ENCODE data around the gene HEXB. TPM values are rescaled to one million over a fixed set of nuclear protein-coding genes. Genes with fewer than 3 reads are reported as not detected.
"Not testable (repeated sequence)": the region's sequence is repeated elsewhere in the genome, so short reads cannot be mapped to it uniquely, and the experiment has no call there.

HEXB gene
- total RNA-seq, 1 experiment from 2014 or later = 662 TPM

- in situ Hi-C loops (cut with HindIII; ENCODE audit: low sequenced_read_pairs) = no loop called here
- peak; percentile 24 for DNase-seq (ENCODE audit: low spot score)
Measured at GRCh38 chr5:74686962-74687751, 2.1 kb downstream of the HEXB start.

GRCh38 chr5:74693191-74693590, 8.2 kb downstream of the HEXB start:
- in situ Hi-C loops (cut with HindIII; ENCODE audit: low sequenced_read_pairs) = no loop called here
- DNase-seq (ENCODE audit: low spot score) = no peak

GRCh38 chr5:74717596-74717995, 32.6 kb downstream of the HEXB start:
- no peak for DNase-seq (ENCODE audit: low spot score)
- in situ Hi-C loops (cut with HindIII; ENCODE audit: low sequenced_read_pairs) = no loop called here

GRCh38 chr5:74722271-74722670, 37.2 kb downstream of the HEXB start:
- DNase-seq (ENCODE audit: low spot score) = no peak
- in situ Hi-C loops (cut with HindIII; ENCODE audit: low sequenced_read_pairs) = no loop called here

- DNase-seq (ENCODE audit: low spot score) = no peak
- in situ Hi-C loops (cut with HindIII; ENCODE audit: low sequenced_read_pairs) = no loop called here
Measured at GRCh38 chr5:74725331-74725730, 40.3 kb downstream of the HEXB start.

GRCh38 chr5:74736759-74737158, 51.7 kb downstream of the HEXB start:
- peak; percentile 10 for DNase-seq (ENCODE audit: low spot score)
- in situ Hi-C loops (cut with HindIII; ENCODE audit: low sequenced_read_pairs) = no loop called here

GRCh38 chr5:74738406-74738805, 53.4 kb downstream of the HEXB start:
- in situ Hi-C loops (cut with HindIII; ENCODE audit: low sequenced_read_pairs) = no loop called here
- DNase-seq (ENCODE audit: low spot score) = no peak

GRCh38 chr5:74748742-74749141, 63.7 kb downstream of the HEXB start:
- in situ Hi-C loops (cut with HindIII; ENCODE audit: low sequenced_read_pairs); DNase-seq (ENCODE audit: low spot score): not testable (repeated sequence)

GRCh38 chr5:74761241-74761640, 76.2 kb downstream of the HEXB start:
- in situ Hi-C loops (cut with HindIII; ENCODE audit: low sequenced_read_pairs) = no loop called here
- no peak for DNase-seq (ENCODE audit: low spot score)

GRCh38 chr5:74762599-74762998, 77.6 kb downstream of the HEXB start:
- in situ Hi-C loops (cut with HindIII; ENCODE audit: low sequenced_read_pairs) = no loop called here
- no peak for DNase-seq (ENCODE audit: low spot score)

- DNase-seq (ENCODE audit: low spot score) = no peak
- in situ Hi-C loops (cut with HindIII; ENCODE audit: low sequenced_read_pairs) = no loop called here
Measured at GRCh38 chr5:74763504-74763903, 78.5 kb downstream of the HEXB start.

- in situ Hi-C loops (cut with HindIII; ENCODE audit: low sequenced_read_pairs) = no loop called here
- DNase-seq (ENCODE audit: low spot score) = no peak
Measured at GRCh38 chr5:74765201-74765600, 80.2 kb downstream of the HEXB start.

GRCh38 chr5:74765929-74766328, 80.9 kb downstream of the HEXB start:
- in situ Hi-C loops (cut with HindIII; ENCODE audit: low sequenced_read_pairs) = no loop called here
- no peak for DNase-seq (ENCODE audit: low spot score)

- DNase-seq (ENCODE audit: low spot score) = peak; percentile 18
Measured at GRCh38 chr5:74766418-74766848, 81.4 kb downstream of the HEXB start.

GRCh38 chr5:74766849-74767578, 82.0 kb downstream of the HEXB start, which contains the start of the genes GFM2 and NSA2:
Gene GFM2 (minus strand): TSS chr5:74767117. CDS start chr5:74763742, 3,375 bp downstream.
Gene NSA2 (plus strand): TSS chr5:74767249. CDS start chr5:74767361, 112 bp downstream.
- in situ Hi-C loops (cut with HindIII; ENCODE audit: low sequenced_read_pairs) = no loop called here
- DNase-seq (ENCODE audit: low spot score) = peak; percentile 93

More at GRCh38 chr5:74766418-74766848, 81.4 kb downstream of the HEXB start:
- in situ Hi-C loops (cut with HindIII; ENCODE audit: low sequenced_read_pairs) = no loop called here

GRCh38 chr5:74767579-74767913, 82.5 kb downstream of the HEXB start:
- peak; percentile 66 for DNase-seq (ENCODE audit: low spot score)
- in situ Hi-C loops (cut with HindIII; ENCODE audit: low sequenced_read_pairs) = no loop called here

Other genes with a start within 250 kb of the HEXB start
- 36.4 and 59.3 TPM in 2 replicates for gene ENC1, start 44.5 kb upstream of the HEXB start, total RNA-seq (2014; rRNA removed; shearing (Covaris generic))
- 67.7 and 87.9 TPM in 2 replicates for gene GFM2, start 81.9 kb downstream of the HEXB start, total RNA-seq (2014; rRNA removed; shearing (Covaris generic))
- 21.1 and 37.4 TPM in 2 replicates for gene NSA2, start 82.0 kb downstream of the HEXB start, total RNA-seq (2014; rRNA removed; shearing (Covaris generic))
- gene FAM169A, start 181.2 kb downstream of the HEXB start, total RNA-seq (2014; rRNA removed; shearing (Covaris generic)) = 247 and 301 TPM in 2 replicates